SU-DHL-6 (cell line): ENCODE results near the gene ASXL1.

Experiments
- H2AFZ ChIP-seq: fragments of 200-600 bp; sonication (generic); 2 replicates; pipeline ENCODE4 v1.6.1; 2014; ENCODE audit warnings: low read depth, mild to moderate bottlenecking, moderate library complexity, mixed read lengths, antibody characterized with exemption, low read length; ENCODE audit not compliant: severe bottlenecking
- H3F3A ChIP-seq: fragments of 200-600 bp; shearing (Covaris generic); 2 replicates; pipeline ENCODE4 v1.6.0; 2016; ENCODE audit warnings: antibody characterized with exemption, mild to moderate bottlenecking; ENCODE audit not compliant: insufficient read depth
- H3K27ac ChIP-seq: fragments of 200-600 bp; sonication (generic); 2 replicates; pipeline ENCODE4 v1.5.1; 2016; ENCODE audit warnings: low read depth, mild to moderate bottlenecking, low read length, moderate library complexity, mixed read lengths
- H3K27me3 ChIP-seq: fragments of 200-600 bp; sonication (generic), shearing (Covaris generic); 2 replicates; pipeline ENCODE4 v1.6.0; 2014; ENCODE audit warnings: mild to moderate bottlenecking, low read length
- H3K36me3 ChIP-seq: fragments of 200-600 bp; sonication (generic); 2 replicates; pipeline ENCODE4 v1.6.1; 2014; ENCODE audit warnings: mild to moderate bottlenecking, low read length, mixed read lengths
- H3K4me2 ChIP-seq: fragments of 300-600, 200-600 bp; shearing (Covaris generic), sonication (generic); 2 replicates; pipeline ENCODE4 v1.6.0; 2014; ENCODE audit warnings: low read length, low read depth, mild to moderate bottlenecking; ENCODE audit not compliant: poor library complexity, severe bottlenecking
- H3K4me3 ChIP-seq: fragments of 200-600 bp; sonication (generic); 2 replicates; pipeline ENCODE4 v1.5.1; 2014; ENCODE audit warnings: antibody characterized with exemption, low read length, mild to moderate bottlenecking, mixed read lengths; ENCODE audit not compliant: insufficient read depth, poor library complexity, severe bottlenecking
- H3K79me2 ChIP-seq: fragments of 200-600 bp; sonication (generic); 2 replicates; pipeline ENCODE4 v1.6.1; 2014; ENCODE audit warnings: mild to moderate bottlenecking, low read length, moderate library complexity; ENCODE audit not compliant: insufficient read depth
- H3K9ac ChIP-seq: fragments of 200-600 bp; sonication (generic); 2 replicates; pipeline ENCODE4 v1.7.0; 2014; ENCODE audit warnings: mild to moderate bottlenecking, low read length
- H3K9me2 ChIP-seq: fragments of 200-600 bp; sonication (generic); replicated peaks from 2 replicates; pipeline ENCODE4 v1.6.1; 2014; ENCODE audit warnings: low read length; ENCODE audit not compliant: insufficient read depth
- H3K9me3 ChIP-seq: fragments of 200-600 bp; sonication (generic); 2 replicates; pipeline ENCODE4 v1.6.1; 2014; ENCODE audit warnings: low read length, mixed read lengths; ENCODE audit not compliant: insufficient read depth
- H4K20me1 ChIP-seq: fragments of 200-600 bp; sonication (generic); 2 replicates; pipeline ENCODE4 v1.6.1; 2014; ENCODE audit warnings: low read depth, mild to moderate bottlenecking, antibody characterized with exemption, low read length, moderate library complexity, mixed read lengths
- CTCF ChIP-seq: fragments of 200-600 bp; sonication (generic); IDR thresholded peaks from one replicate; pipeline ENCODE4 v1.5.1; 2017; ENCODE audit warnings: antibody characterized with exemption, mild to moderate bottlenecking, low read length, moderate library complexity; ENCODE audit not compliant: insufficient read depth, poor library complexity, severe bottlenecking
- EZH2phosphoT487 ChIP-seq: fragments of 200-600 bp; sonication (generic), shearing (Covaris generic); conservative IDR thresholded peaks from 2 replicates; pipeline ENCODE4 v1.6.1; 2018; ENCODE audit warnings: mild to moderate bottlenecking, antibody characterized with exemption, low read length, moderate library complexity, mixed read lengths

ASXL1 gene

GRCh38 chr20:32395066-32395465 is 36.9 kb downstream of the ASXL1 start:
- Histone ChIP-seq H4K20me1 (peaks cover 9% of the 10 kb centered on the region), H3K4me2 (no peak overlapping the region), H3K9me3 (no peaks in the 10 kb centered on the region), H3K79me2 (peaks cover 85% of the 10 kb centered on the region), H3K9ac (no peak overlapping the region), H3K4me3 (no peak overlapping the region), H3K36me3 (peaks cover 14% of the 10 kb centered on the region; the same call in 1 of the 2 replicates), H2AFZ (no peak overlapping the region), H3K27ac (no peak overlapping the region), H3F3A (peaks cover 4% of the 10 kb centered on the region), H3K9me2 (no peaks in the 10 kb centered on the region), H3K27me3 (no peaks in the 10 kb centered on the region)
- TF ChIP-seq CTCF (no peak), EZH2phosphoT487 (no peak)

- no peak overlapping the region for H2AFZ ChIP-seq
- peaks cover 88% of the 10 kb centered on the region for H3K79me2 ChIP-seq
- H3K4me3 ChIP-seq = no peak overlapping the region
- no peaks in the 10 kb centered on the region for H3K9me2 ChIP-seq
- H3K27me3 ChIP-seq = no peaks in the 10 kb centered on the region
- H4K20me1 ChIP-seq = peaks cover 14% of the 10 kb centered on the region
- H3K36me3 ChIP-seq = peaks cover 9% of the 10 kb centered on the region; the same call in 1 of the 2 replicates
- H3K9ac ChIP-seq = no peak overlapping the region
- no peak overlapping the region for H3K4me2 ChIP-seq
- H3K9me3 ChIP-seq = no peaks in the 10 kb centered on the region
- TF ChIP-seq CTCF = no peak
- no peak for TF ChIP-seq EZH2phosphoT487
- peaks cover 4% of the 10 kb centered on the region for H3F3A ChIP-seq
- H3K27ac ChIP-seq = no peak overlapping the region; the same call in 1 of the 2 replicates
Observed at GRCh38 chr20:32396646-32397160, 38.6 kb downstream of the ASXL1 start.

GRCh38 chr20:32397567-32398084 is 39.5 kb downstream of the ASXL1 start:
- Histone ChIP-seq H4K20me1 (peaks cover 21% of the 10 kb centered on the region), H3K9me2 (no peaks in the 10 kb centered on the region), H3K4me2 (no peak overlapping the region), H3F3A (peaks cover 12% of the 10 kb centered on the region), H3K36me3 (peaks cover 14% of the 10 kb centered on the region; the same call in 1 of the 2 replicates), H3K4me3 (no peak overlapping the region), H3K79me2 (peaks cover 91% of the 10 kb centered on the region), H2AFZ (no peak overlapping the region), H3K27ac (no peak overlapping the region), H3K27me3 (no peaks in the 10 kb centered on the region), H3K9me3 (no peaks in the 10 kb centered on the region), H3K9ac (no peak overlapping the region)
- TF ChIP-seq EZH2phosphoT487 (no peak), CTCF (no peak)
